HepG2 (cell line): ENCODE data around the gene TCTA. TPM values are rescaled to one million over a fixed set of nuclear protein-coding genes. Genes with fewer than 3 reads are reported as not detected.

Experiments used
- ATF7-NPFF ChIP-seq: sonication (generic); formaldehyde crosslinking; IDR thresholded peaks from 2 replicates; pipeline ENCODE4 v1.8.1; 2023; ENCODE audit warnings: mild to moderate bottlenecking, low read depth, missing genetic modification reagents, moderate library complexity
- ATM ChIP-seq: fragments of 450-650 bp; IDR thresholded peaks from 2 replicates; pipeline ENCODE4 v1.7.1; 2017; ENCODE audit warnings: mild to moderate bottlenecking, borderline replicate concordance
- CCDC6 ChIP-seq: sonication (generic); formaldehyde crosslinking; IDR thresholded peaks from 2 replicates; pipeline ENCODE4 v1.8.1; 2022; ENCODE audit warnings: mild to moderate bottlenecking, missing genetic modification reagents, moderate library complexity
- ELF3 ChIP-seq: IDR thresholded peaks from 2 replicates; pipeline ENCODE4 v1.6.1; 2016; ENCODE audit warnings: missing genetic modification reagents, missing compliant biosample characterization
- FOXO1 ChIP-seq: sonication (generic); formaldehyde crosslinking; IDR thresholded peaks from 2 replicates; pipeline ENCODE4 v1.4.0; 2020; ENCODE audit warnings: missing genetic modification reagents
- GABPB1 ChIP-seq: IDR thresholded peaks from 2 replicates; pipeline ENCODE4 v1.6.1; 2016; ENCODE audit warnings: mild to moderate bottlenecking, missing genetic modification reagents, moderate library complexity, missing compliant biosample characterization
- GATA4 ChIP-seq: sonication (generic); IDR thresholded peaks from 2 replicates; pipeline ENCODE4 v1.6.1; 2016; ENCODE audit warnings: antibody characterized with exemption, low read depth, borderline replicate concordance
- NR2F6 ChIP-seq, 2 experiments: IDR thresholded peaks; 2 replicates each; pipeline ENCODE4 v1.6.1; 2016; ENCODE audit warnings: antibody characterized with exemption in 1 of 2, mild to moderate bottlenecking in 1 of 2
- ONECUT2 ChIP-seq: sonication (generic); formaldehyde crosslinking; IDR thresholded peaks from 2 replicates; pipeline ENCODE4 v1.4.0; 2020; ENCODE audit warnings: missing genetic modification reagents
- TARDBP ChIP-seq: sonication (generic); formaldehyde crosslinking; IDR thresholded peaks from 2 replicates; pipeline ENCODE4 v1.8.0; 2022; ENCODE audit warnings: mild to moderate bottlenecking, missing genetic modification reagents
- TCF7 ChIP-seq: sonication (generic); IDR thresholded peaks from 2 replicates; pipeline ENCODE4 v1.6.1; 2016; ENCODE audit warnings: antibody characterized with exemption, low read depth
- TP53 ChIP-seq: sonication (generic); formaldehyde crosslinking; conservative IDR thresholded peaks from 2 replicates; pipeline ENCODE4 v1.4.0; 2020; ENCODE audit warnings: missing genetic modification reagents
- ZC3H4 ChIP-seq: sonication (generic); formaldehyde crosslinking; IDR thresholded peaks from 2 replicates; pipeline ENCODE4 v1.4.0; 2020; ENCODE audit warnings: missing genetic modification reagents, borderline replicate concordance
- ZNF343 ChIP-seq: sonication (generic); formaldehyde crosslinking; IDR thresholded peaks from 2 replicates; pipeline ENCODE4 v1.4.0; 2020; ENCODE audit warnings: mild to moderate bottlenecking, missing genetic modification reagents
- ZNF501 ChIP-seq: sonication (generic); formaldehyde crosslinking; IDR thresholded peaks from 2 replicates; pipeline ENCODE4 v1.5.1; 2020; ENCODE audit warnings: mild to moderate bottlenecking, moderate library complexity, missing genetic modification reagents
- ZNF570 ChIP-seq: sonication (generic); formaldehyde crosslinking; IDR thresholded peaks from 2 replicates; pipeline ENCODE4 v1.4.0; 2020; ENCODE audit warnings: mild to moderate bottlenecking, missing genetic modification reagents, borderline replicate concordance
- ZNF713 ChIP-seq: sonication (generic); formaldehyde crosslinking; IDR thresholded peaks from 2 replicates; pipeline ENCODE4 v1.4.0; 2020; ENCODE audit warnings: mild to moderate bottlenecking, missing genetic modification reagents
- ZSCAN29 ChIP-seq: sonication (generic); formaldehyde crosslinking; conservative IDR thresholded peaks from 2 replicates; pipeline ENCODE4 v1.4.0; 2020; ENCODE audit warnings: mild to moderate bottlenecking, missing genetic modification reagents
- polyA plus RNA-seq, 8 experiments: library from polyadenylated mRNA; depleted of rRNA in 3 of 8; stranded (reverse) in 7 of 8; unstranded in 1 of 8; fragments of >200 nt; fragmentation: Illumina TruSeq in 4 of 8; extraction: Trizol in 4 of 8; gene quantifications; 2 replicates each; pipeline versions ENCODE4 v1.2.1 to v1.2.3, GENCODE V29; 2011 to 2016; ENCODE audit warnings: low read depth in 4 of 8, missing spikeins in 1 of 8, mixed read lengths in 1 of 8; ENCODE audit not compliant: insufficient read depth in 1 of 8
- total RNA-seq, 5 experiments: library from RNA; depleted of rRNA; stranded (reverse); fragments of >200 nt; fragmentation: Illumina TruSeq; extraction: Trizol; gene quantifications; 2 replicates each; pipeline ENCODE4 v1.2.3, GENCODE V29; 2016; ENCODE audit warnings: low read depth in 1 of 5
- TF ChIP-seq, protein P1 (sequence below): sonication (generic); formaldehyde crosslinking; IDR thresholded peaks from 2 replicates; pipeline ENCODE4 v1.5.1; 2020; ENCODE audit warnings: missing genetic modification reagents, mild to moderate bottlenecking, borderline replicate concordance
- TF ChIP-seq, protein P2 (sequence below), 2 experiments: sonication (generic) in 1 of 2; formaldehyde crosslinking in 1 of 2; IDR thresholded peaks; 2 replicates each; pipeline versions ENCODE4 v1.5.1 to v1.6.1; 2011 to 2020; ENCODE audit warnings: borderline replicate concordance in 1 of 2, low read depth in 1 of 2, low read length in 1 of 2, mild to moderate bottlenecking in 1 of 2, missing genetic modification reagents in 1 of 2, moderate library complexity in 1 of 2
- TF ChIP-seq, protein P3 (sequence below): sonication (generic); formaldehyde crosslinking; IDR thresholded peaks from 2 replicates; pipeline ENCODE4 v1.5.1; 2020; ENCODE audit warnings: mild to moderate bottlenecking, missing genetic modification reagents, moderate library complexity

TCTA gene
- total and polyA plus RNA-seq, 2 of the 13 experiments (the other 11 are each of a cell fraction or from before 2014, with no cell fraction given): 8.3 to 13.2 TPM

DNA sequence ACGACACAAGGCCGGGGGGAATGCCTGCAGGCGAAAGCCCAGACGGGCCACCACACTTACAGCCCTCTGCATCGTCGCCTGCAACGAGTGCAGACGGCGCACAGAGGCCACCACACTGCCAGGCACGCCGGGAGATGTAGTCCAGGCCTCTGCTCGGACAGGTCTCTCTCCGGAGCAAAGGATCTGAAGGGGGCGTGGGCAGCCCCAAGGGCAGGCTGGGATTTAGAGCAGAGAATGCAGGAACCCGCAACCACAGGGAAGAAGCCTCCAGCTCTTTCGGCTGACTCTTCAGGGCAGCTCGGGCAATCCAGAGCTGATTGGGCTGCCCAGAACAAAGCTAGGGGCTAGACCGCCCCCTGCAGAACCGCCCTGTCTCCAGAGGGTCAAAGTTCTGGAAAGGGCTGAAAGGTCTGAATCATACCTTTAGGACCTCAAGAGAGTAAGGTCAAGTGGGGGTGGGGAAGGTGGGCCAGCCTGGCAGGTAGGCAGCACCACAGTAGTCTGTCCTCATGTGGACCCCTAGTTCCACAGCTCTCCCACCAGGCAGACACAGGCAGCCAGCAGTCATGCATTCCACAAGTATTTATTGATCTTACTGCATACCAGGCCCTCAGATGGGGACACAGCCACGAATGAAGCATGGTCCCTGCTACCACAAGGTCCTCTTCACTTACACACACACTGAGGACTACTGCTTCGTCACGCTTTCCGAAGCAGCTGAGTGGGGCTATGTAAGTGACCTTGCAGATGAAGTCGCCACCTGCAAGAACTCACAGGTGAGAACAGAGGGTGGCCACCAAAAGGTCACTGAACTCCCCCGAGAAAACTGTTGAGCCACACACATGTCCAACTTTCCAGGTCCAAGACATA lies 10.4 kb downstream of the TCTA start, which contains the start of gene AMT (continued):
- TF ChIP-seq, protein P1, sequence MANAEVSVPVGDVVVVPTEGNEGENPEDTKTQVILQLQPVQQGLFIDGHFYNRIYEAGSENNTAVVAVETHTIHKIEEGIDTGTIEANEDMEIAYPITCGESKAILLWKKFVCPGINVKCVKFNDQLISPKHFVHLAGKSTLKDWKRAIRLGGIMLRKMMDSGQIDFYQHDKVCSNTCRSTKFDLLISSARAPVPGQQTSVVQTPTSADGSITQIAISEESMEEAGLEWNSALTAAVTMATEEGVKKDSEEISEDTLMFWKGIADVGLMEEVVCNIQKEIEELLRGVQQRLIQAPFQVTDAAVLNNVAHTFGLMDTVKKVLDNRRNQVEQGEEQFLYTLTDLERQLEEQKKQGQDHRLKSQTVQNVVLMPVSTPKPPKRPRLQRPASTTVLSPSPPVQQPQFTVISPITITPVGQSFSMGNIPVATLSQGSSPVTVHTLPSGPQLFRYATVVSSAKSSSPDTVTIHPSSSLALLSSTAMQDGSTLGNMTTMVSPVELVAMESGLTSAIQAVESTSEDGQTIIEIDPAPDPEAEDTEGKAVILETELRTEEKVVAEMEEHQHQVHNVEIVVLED: peak; percentile 59; the same call in 1 of the 2 replicates
- TF ChIP-seq, protein P2, sequence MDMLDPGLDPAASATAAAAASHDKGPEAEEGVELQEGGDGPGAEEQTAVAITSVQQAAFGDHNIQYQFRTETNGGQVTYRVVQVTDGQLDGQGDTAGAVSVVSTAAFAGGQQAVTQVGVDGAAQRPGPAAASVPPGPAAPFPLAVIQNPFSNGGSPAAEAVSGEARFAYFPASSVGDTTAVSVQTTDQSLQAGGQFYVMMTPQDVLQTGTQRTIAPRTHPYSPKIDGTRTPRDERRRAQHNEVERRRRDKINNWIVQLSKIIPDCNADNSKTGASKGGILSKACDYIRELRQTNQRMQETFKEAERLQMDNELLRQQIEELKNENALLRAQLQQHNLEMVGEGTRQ (IDR thresholded peaks at IDR 0.05; ENCODE audit: low read depth, low read length): no peak
- TF ChIP-seq, protein P2 (CRISPR knock-in tag; IDR thresholded peaks at IDR 0.05; ENCODE audit: borderline replicate concordance): no peak
- TF ChIP-seq ONECUT2 (CRISPR knock-in tag) (peak; percentile 84), ELF3 (CRISPR knock-in tag) (no peak), NR2F6 (IDR thresholded peaks at IDR 0.05) (peak; percentile 89), NR2F6 (CRISPR knock-in tag; IDR thresholded peaks at IDR 0.05) (peak; percentile 89), ZSCAN29 (CRISPR knock-in tag) (0 out of 2 replicates have a peak, but pooled peaks have one; percentile 32), TARDBP (CRISPR knock-in tag) (peak; percentile 51; the same call in 1 of the 2 replicates), ZNF343 (CRISPR knock-in tag) (no peak; the same call in 1 of the 2 replicates), ATF7-NPFF (CRISPR knock-in tag) (peak; percentile 60; the same call in 1 of the 2 replicates), ZNF501 (peak; percentile 65; the same call in 1 of the 2 replicates), FOXO1 (CRISPR knock-in tag) (0 out of 2 replicates have a peak, but pooled peaks have one; percentile 12), TP53 (CRISPR knock-in tag) (no peak), ZNF570 (CRISPR knock-in tag) (no peak), CCDC6 (CRISPR knock-in tag) (no peak), TCF7 (no peak), ZNF713 (CRISPR knock-in tag) (no peak), GATA4 (no peak), ZC3H4 (no peak), ATM (no peak), GABPB1 (CRISPR knock-in tag) (peak; percentile 79)
- TF ChIP-seq, protein P3, sequence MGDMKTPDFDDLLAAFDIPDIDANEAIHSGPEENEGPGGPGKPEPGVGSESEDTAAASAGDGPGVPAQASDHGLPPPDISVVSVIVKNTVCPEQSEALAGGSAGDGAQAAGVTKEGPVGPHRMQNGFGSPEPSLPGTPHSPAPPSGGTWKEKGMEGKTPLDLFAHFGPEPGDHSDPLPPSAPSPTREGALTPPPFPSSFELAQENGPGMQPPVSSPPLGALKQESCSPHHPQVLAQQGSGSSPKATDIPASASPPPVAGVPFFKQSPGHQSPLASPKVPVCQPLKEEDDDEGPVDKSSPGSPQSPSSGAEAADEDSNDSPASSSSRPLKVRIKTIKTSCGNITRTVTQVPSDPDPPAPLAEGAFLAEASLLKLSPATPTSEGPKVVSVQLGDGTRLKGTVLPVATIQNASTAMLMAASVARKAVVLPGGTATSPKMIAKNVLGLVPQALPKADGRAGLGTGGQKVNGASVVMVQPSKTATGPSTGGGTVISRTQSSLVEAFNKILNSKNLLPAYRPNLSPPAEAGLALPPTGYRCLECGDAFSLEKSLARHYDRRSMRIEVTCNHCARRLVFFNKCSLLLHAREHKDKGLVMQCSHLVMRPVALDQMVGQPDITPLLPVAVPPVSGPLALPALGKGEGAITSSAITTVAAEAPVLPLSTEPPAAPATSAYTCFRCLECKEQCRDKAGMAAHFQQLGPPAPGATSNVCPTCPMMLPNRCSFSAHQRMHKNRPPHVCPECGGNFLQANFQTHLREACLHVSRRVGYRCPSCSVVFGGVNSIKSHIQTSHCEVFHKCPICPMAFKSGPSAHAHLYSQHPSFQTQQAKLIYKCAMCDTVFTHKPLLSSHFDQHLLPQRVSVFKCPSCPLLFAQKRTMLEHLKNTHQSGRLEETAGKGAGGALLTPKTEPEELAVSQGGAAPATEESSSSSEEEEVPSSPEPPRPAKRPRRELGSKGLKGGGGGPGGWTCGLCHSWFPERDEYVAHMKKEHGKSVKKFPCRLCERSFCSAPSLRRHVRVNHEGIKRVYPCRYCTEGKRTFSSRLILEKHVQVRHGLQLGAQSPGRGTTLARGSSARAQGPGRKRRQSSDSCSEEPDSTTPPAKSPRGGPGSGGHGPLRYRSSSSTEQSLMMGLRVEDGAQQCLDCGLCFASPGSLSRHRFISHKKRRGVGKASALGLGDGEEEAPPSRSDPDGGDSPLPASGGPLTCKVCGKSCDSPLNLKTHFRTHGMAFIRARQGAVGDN (CRISPR knock-in tag): peak; percentile 91
